Activated CD4-positive, alpha-beta T cell treated with anti-CD3 and anti-CD28 coated beads, Interleukin-2, amount 10 ng/mL, durations not matched to agents 24 days and 14 days (primary cell): ENCODE results near the gene FBN3. TPM values are rescaled to one million over a fixed set of nuclear protein-coding genes. Genes with fewer than 3 reads are reported as not detected.
"Not testable (repeated sequence)": the region's sequence is repeated elsewhere in the genome, so short reads cannot be mapped to it uniquely, and the experiment has no call there.

Experiments
- DNase-seq: peaks from one replicate; pipeline ENCODE4 v3.0.0; 2022
- H3K27ac Mint-ChIP-seq: one replicate; pipeline ENCODE4 v1.8.0; 2022; ENCODE audit warnings: mild to moderate bottlenecking, mixed read lengths
- H3K27me3 Mint-ChIP-seq: one replicate; pipeline ENCODE4 v1.8.0; 2022; ENCODE audit warnings: mixed read lengths
- H3K36me3 Mint-ChIP-seq: one replicate; pipeline ENCODE4 v1.8.0; 2022; ENCODE audit warnings: low read depth, mild to moderate bottlenecking, mixed read lengths
- H3K4me1 Mint-ChIP-seq: one replicate; pipeline ENCODE4 v1.8.0; 2021; ENCODE audit warnings: mixed read lengths
- H3K4me3 Mint-ChIP-seq: one replicate; pipeline ENCODE4 v1.8.0; 2022; ENCODE audit warnings: mild to moderate bottlenecking, moderate library complexity, mixed read lengths
- H3K9me3 Mint-ChIP-seq: one replicate; pipeline ENCODE4 v1.8.0; 2021; ENCODE audit warnings: mixed read lengths
- intact Hi-C: fragments of 100-400 bp; cut with micrococcal nuclease; formaldehyde crosslinking; loops from one replicate; pipeline ENCODE4 v1.15.1; 2023
- total RNA-seq: library from RNA; stranded (reverse); gene quantifications from 2 replicates; pipeline ENCODE4 v1.2.3, GENCODE V29; 2022

FBN3 gene
- total RNA-seq, 1 donor from 2014 or later: not detected

- no peak overlapping the region for H3K27ac Mint-ChIP-seq
- no peaks in the 10 kb centered on the region for H3K27me3 Mint-ChIP-seq
- no peaks in the 10 kb centered on the region for H3K9me3 Mint-ChIP-seq
- H3K4me1 Mint-ChIP-seq: no peaks in the 10 kb centered on the region
- H3K36me3 Mint-ChIP-seq: no peaks in the 10 kb centered on the region
- no peak overlapping the region for H3K4me3 Mint-ChIP-seq
- DNase-seq: no peak
- intact Hi-C loops: no loop called here
Observed at GRCh38 chr19:8120636-8121480, 28.5 kb downstream of the FBN3 start.

DNA sequence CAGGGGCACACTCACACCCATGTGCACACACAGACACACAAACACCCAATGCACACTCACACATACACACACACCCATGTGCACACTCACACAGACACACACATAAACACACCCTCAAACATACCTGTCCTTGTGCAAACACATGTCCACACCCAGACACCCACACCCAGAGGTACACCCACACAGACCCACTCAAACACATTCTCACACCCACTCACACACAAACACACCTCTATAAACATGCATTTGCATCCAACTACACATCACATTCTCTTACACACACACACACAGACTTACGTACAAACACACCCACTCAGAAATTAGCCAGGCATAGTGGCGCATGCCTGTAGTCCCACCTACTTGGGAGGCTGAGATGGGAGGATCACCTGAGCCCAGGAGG, 31.4 kb downstream of the FBN3 start:
- no peak for DNase-seq
- no peaks in the 10 kb centered on the region for H3K36me3 Mint-ChIP-seq
- H3K4me1 Mint-ChIP-seq: no peaks in the 10 kb centered on the region
- intact Hi-C loops: no loop called here
- no peaks in the 10 kb centered on the region for H3K9me3 Mint-ChIP-seq
- H3K27me3 Mint-ChIP-seq: no peaks in the 10 kb centered on the region
- no peak overlapping the region for H3K27ac Mint-ChIP-seq
- H3K4me3 Mint-ChIP-seq: no peak overlapping the region

- H3K9me3 Mint-ChIP-seq: no peaks in the 10 kb centered on the region
- H3K27ac Mint-ChIP-seq: no peak overlapping the region
- H3K4me1 Mint-ChIP-seq: no peaks in the 10 kb centered on the region
- DNase-seq: no peak
- H3K4me3 Mint-ChIP-seq: no peak overlapping the region
- H3K27me3 Mint-ChIP-seq: no peaks in the 10 kb centered on the region
- no peaks in the 10 kb centered on the region for H3K36me3 Mint-ChIP-seq
- intact Hi-C loops: no loop called here
Observed at GRCh38 chr19:8116437-8117293, 32.7 kb downstream of the FBN3 start.

DNA sequence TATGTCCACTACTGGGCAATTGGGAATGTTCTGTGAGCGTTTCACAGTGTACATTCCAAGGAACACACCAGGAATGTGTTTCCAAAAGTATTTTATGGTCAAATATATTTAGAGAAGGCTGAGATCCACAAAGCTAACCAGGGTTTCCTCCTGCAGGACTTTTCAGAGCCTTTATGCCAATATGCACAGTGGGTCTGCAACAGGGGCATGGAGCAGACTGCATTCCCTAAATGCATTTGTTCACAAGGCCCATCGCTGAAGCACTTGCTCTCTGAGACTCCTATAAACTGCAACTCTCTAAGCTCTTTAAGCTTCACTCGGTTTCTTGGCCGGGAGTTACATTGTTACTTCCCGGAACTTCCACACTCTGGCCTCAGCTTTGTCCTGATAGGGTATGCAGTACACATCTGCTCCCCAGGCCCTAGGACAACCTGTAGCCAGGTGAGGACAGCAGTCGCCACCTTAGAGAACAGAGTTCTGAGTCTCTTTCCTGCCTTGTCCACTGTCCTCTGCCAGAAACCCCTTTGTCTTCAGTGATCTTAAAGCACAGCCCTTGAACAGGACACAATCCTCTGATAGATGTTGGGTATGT, 33.5 kb downstream of the FBN3 start:
- no peak overlapping the region for H3K27ac Mint-ChIP-seq
- H3K36me3 Mint-ChIP-seq: no peaks in the 10 kb centered on the region
- H3K4me3 Mint-ChIP-seq: no peak overlapping the region
- H3K4me1 Mint-ChIP-seq: no peaks in the 10 kb centered on the region
- intact Hi-C loops: no loop called here
- no peaks in the 10 kb centered on the region for H3K27me3 Mint-ChIP-seq
- no peak for DNase-seq
- no peaks in the 10 kb centered on the region for H3K9me3 Mint-ChIP-seq

DNA sequence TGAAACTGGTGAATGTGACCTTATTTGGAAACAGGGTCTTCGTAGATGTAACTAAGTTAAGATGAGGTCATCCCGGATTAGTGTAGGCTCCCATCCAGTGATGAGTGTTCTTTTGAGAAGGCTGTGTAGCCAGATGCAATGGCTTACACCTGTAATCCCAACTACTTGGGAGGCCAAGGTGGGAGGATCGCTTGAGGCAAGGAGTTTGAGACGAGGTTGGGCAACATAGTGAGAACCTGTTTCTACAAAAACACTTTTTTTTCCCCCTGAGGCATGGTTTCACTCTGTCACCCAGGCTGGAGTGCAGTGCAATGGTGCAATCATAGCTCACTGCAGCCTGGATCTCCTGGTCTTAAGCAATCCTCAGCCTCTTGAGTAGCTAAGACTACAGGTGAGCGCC, 36.4 kb downstream of the FBN3 start:
- DNase-seq: no peak
- H3K27me3 Mint-ChIP-seq: no peaks in the 10 kb centered on the region
- no peaks in the 10 kb centered on the region for H3K4me1 Mint-ChIP-seq
- intact Hi-C loops: no loop called here
- H3K27ac Mint-ChIP-seq: no peak overlapping the region
- no peaks in the 10 kb centered on the region for H3K9me3 Mint-ChIP-seq
- H3K36me3 Mint-ChIP-seq: no peaks in the 10 kb centered on the region
- H3K4me3 Mint-ChIP-seq: no peak overlapping the region

GRCh38 chr19:8111376-8111775, 38.0 kb downstream of the FBN3 start:
- Mint-ChIP-seq H3K36me3 (no peaks in the 10 kb centered on the region), H3K27ac (no peak overlapping the region), H3K4me3 (no peak overlapping the region), H3K4me1 (no peaks in the 10 kb centered on the region), H3K9me3 (no peaks in the 10 kb centered on the region), H3K27me3 (no peaks in the 10 kb centered on the region)
- DNase-seq: no peak
- intact Hi-C loops: no loop called here

- H3K36me3 Mint-ChIP-seq: no peaks in the 10 kb centered on the region
- no peaks in the 10 kb centered on the region for H3K4me1 Mint-ChIP-seq
- no peak overlapping the region for H3K27ac Mint-ChIP-seq
- no peaks in the 10 kb centered on the region for H3K9me3 Mint-ChIP-seq
- intact Hi-C loops: no loop called here
- no peak overlapping the region for H3K4me3 Mint-ChIP-seq
- no peaks in the 10 kb centered on the region for H3K27me3 Mint-ChIP-seq
- no peak for DNase-seq
Observed at GRCh38 chr19:8110931-8111330, 38.5 kb downstream of the FBN3 start.

DNA sequence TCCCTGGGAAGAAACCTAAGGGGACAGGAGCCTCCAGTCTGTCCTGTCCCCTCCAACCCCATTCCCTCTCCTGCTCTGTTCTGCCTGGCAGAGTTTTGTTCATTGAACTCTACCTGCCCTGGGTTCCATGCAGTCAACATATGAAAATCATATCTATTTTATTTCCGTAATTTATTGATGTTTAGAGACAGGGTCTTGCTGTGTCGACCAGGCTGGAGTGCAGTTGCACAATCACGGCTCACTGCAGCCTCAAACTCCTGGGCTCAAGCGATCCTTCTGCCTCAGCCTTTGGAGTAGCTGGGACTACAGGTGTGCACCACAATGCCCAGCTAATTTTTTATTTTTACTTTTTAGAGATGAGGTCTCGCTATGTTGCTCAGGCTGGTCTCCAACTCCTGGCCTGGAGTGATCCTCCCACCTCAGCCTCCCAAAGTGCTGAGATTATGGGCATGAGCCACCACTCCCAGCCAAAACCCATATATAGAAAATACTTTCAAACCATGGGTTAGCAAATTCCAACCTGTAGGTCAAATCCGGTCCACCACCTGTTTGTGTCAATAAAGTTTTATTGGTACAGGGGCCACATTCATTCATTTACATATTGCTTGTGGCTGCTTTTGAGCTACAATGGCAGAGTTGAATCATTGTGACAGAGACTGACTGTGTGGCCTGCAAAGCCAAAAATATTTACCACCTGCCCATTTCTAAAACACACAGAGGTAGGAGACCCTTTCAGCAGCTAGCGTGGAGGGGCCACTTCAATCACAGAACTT, 39.3 kb downstream of the FBN3 start:
- Mint-ChIP-seq H3K9me3 (no peaks in the 10 kb centered on the region), H3K27ac (no peak overlapping the region), H3K4me3 (no peak overlapping the region), H3K36me3 (no peaks in the 10 kb centered on the region), H3K27me3 (no peaks in the 10 kb centered on the region), H3K4me1 (no peaks in the 10 kb centered on the region)
- DNase-seq: no peak
- intact Hi-C loops: no loop called here

- H3K27me3 Mint-ChIP-seq: no peaks in the 10 kb centered on the region
- intact Hi-C loops: no loop called here
- H3K9me3 Mint-ChIP-seq: no peaks in the 10 kb centered on the region
- DNase-seq: no peak
- no peaks in the 10 kb centered on the region for H3K4me1 Mint-ChIP-seq
- H3K27ac Mint-ChIP-seq: no peak overlapping the region
- H3K4me3 Mint-ChIP-seq: no peak overlapping the region
- H3K36me3 Mint-ChIP-seq: no peaks in the 10 kb centered on the region
Observed at GRCh38 chr19:8109455-8109854, 39.9 kb downstream of the FBN3 start.

DNA sequence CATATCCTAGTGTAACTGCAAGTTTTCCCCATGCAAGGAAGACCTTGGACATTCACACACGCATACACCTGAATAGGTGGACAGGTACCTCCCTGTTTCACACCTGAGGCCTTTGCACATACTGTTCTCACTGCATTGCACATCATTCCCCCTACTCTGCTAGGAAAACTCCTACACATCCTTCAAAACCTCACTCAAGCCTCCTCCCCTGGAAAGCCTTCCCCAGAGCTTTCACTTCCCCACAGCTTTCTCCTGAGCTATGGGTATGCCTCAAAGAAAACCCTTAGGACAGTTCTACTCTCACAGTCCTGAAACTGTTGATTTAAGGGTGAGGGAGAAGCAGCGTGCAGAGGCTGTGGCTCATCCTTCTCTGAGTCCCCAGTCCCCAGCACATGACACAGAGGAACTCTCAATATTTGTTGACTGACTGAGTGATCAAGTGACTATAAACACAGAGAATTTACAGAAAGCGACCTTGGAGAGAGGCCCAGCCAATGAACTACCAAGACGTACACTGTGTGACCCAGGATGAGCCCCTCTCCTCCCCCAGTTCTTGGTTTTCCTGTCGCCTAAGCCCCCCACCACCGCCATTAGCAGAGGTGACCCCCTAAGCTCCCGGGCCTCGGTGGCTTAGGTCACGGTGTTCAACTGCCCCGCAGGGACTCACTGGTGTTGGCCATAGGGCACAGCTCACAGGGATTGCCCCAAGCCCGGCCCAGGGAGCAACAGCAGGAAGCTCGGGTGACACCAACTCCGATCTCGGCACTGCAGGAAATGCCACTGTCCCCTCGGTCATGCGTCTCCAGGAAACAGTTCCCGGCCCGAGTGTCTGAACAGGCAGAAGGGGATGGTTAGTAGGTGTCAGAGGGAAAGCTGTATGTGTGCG, 40.6 kb downstream of the FBN3 start:
- intact Hi-C loops: no loop called here
- Mint-ChIP-seq H3K36me3 (no peaks in the 10 kb centered on the region), H3K9me3 (no peaks in the 10 kb centered on the region), H3K4me1 (no peaks in the 10 kb centered on the region), H3K27ac (no peak overlapping the region), H3K27me3 (no peaks in the 10 kb centered on the region), H3K4me3 (no peak overlapping the region)
- DNase-seq: no peak

DNA sequence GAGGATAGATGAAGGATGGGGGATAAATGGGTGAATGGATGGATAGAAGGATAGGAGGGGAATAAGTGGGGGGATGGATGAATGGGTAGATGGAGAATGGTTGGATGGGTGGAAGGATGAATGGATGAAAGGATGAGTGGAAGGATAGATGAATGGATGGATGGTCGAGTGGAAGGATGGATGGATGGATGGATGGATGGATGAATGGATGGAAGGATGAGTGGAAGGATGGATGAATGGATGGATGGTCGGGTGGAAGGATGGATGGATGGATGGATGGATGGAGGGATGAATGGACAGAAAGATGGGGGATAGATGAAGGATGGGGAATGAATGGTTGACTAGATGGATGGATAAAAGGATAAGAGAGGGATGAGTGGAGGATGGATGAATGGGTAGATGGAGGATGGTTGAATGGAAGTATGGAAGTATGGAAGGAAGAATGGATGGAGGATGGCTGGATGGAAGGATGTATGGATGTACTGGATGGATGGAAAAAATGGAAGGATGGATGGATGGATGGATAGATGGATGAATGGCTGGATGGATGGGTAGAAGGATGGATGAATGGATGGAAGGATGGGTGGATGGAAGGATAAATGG, 42.0 kb downstream of the FBN3 start:
- Mint-ChIP-seq H3K36me3 (no peaks in the 10 kb centered on the region), H3K4me1 (no peaks in the 10 kb centered on the region), H3K4me3 (no peak overlapping the region), H3K27ac (no peak overlapping the region), H3K27me3 (no peaks in the 10 kb centered on the region), H3K9me3 (no peaks in the 10 kb centered on the region)
- no peak for DNase-seq
- intact Hi-C loops: no loop called here

DNA sequence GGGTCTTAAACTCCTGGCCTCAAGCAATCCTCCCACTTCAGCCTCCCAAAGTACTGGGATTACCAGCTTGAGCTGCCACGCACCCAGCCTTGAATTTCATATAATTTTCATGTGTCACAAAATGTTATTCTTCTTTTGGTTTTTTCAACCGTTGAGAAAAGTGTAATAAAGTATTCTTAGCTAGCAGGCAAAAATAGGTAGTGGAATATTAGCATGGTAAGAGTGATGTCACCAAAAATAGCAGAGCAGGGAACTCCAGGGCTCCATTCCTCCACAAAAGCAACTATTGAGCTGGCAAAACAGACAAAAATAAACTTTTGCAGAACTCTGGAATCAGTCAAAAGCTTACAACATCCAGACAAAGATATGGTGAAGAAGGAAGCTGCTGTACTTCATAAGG, 43.9 kb downstream of the FBN3 start:
- H3K27me3 Mint-ChIP-seq: no peaks in the 10 kb centered on the region
- H3K36me3 Mint-ChIP-seq: no peaks in the 10 kb centered on the region
- no peaks in the 10 kb centered on the region for H3K9me3 Mint-ChIP-seq
- intact Hi-C loops: no loop called here
- no peak overlapping the region for H3K27ac Mint-ChIP-seq
- no peaks in the 10 kb centered on the region for H3K4me1 Mint-ChIP-seq
- no peak for DNase-seq
- no peak overlapping the region for H3K4me3 Mint-ChIP-seq

DNA sequence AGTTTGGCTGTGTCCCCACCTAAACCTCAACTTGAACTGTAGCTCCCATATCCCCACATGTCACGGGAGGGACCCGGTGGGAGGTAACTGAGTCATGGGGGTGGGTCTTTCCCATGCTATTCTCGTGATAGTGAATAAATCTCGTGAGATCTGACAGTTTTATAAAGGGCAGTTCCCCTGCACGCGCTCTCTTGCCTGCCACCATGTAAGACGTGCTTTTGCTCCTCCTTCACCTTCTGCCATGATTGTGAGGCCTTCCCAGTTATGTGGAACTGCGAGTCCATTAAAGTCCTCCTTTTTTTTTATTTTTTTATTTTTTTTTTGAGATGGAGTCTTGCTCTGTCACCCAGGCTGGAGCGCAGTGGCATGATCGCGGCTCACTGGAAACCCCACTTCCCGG, 47.5 kb downstream of the FBN3 start:
- H3K36me3 Mint-ChIP-seq, intact Hi-C loops, H3K4me1 Mint-ChIP-seq, H3K4me3 Mint-ChIP-seq, DNase-seq, H3K27ac Mint-ChIP-seq, H3K27me3 Mint-ChIP-seq: not testable (repeated sequence)
- H3K9me3 Mint-ChIP-seq: peaks cover 13% of the 10 kb centered on the region
